ENCODE measurements around the gene ZDHHC11.
"Not testable (repeated sequence)": the region's sequence is repeated elsewhere in the genome, so short reads cannot be mapped to it uniquely, and the experiment has no call there.

The ZDHHC11 gene

GRCh38 chr5:843371-843770 lies 7.4 kb downstream of the ZDHHC11 start:
- not testable (repeated sequence) for DNase-seq

GRCh38 chr5:842402-843221 lies 8.2 kb downstream of the ZDHHC11 start:
- DNase-seq: not testable (repeated sequence)

- not testable (repeated sequence) for DNase-seq
Observed at GRCh38 chr5:841531-842401, 9.0 kb downstream of the ZDHHC11 start.

GRCh38 chr5:840974-841435 lies 9.8 kb downstream of the ZDHHC11 start:
- not testable (repeated sequence) for DNase-seq

GRCh38 chr5:840118-840973 lies 10.4 kb downstream of the ZDHHC11 start:
- DNase-seq: not testable (repeated sequence)

GRCh38 chr5:838431-838851 lies 12.3 kb downstream of the ZDHHC11 start:
- not testable (repeated sequence) for DNase-seq

GRCh38 chr5:837621-838121 lies 13.1 kb downstream of the ZDHHC11 start:
- not testable (repeated sequence) for DNase-seq

GRCh38 chr5:835933-836612 lies 14.7 kb downstream of the ZDHHC11 start:
- not testable (repeated sequence) for DNase-seq

GRCh38 chr5:834013-834412 lies 16.8 kb downstream of the ZDHHC11 start:
- DNase-seq: not testable (repeated sequence)

GRCh38 chr5:828194-828593 lies 22.6 kb downstream of the ZDHHC11 start:
- not testable (repeated sequence) for DNase-seq

- DNase-seq: not testable (repeated sequence)
Observed at GRCh38 chr5:825544-825943, 25.2 kb downstream of the ZDHHC11 start.

GRCh38 chr5:821504-821903 lies 29.3 kb downstream of the ZDHHC11 start:
- DNase-seq: no peak

- no peak for DNase-seq
Observed at GRCh38 chr5:820245-820644, 30.5 kb downstream of the ZDHHC11 start.

GRCh38 chr5:819078-819477 lies 31.7 kb downstream of the ZDHHC11 start:
- DNase-seq: no peak

GRCh38 chr5:816176-816575 lies 34.6 kb downstream of the ZDHHC11 start:
- no peak for DNase-seq

GRCh38 chr5:815449-815848 lies 35.3 kb downstream of the ZDHHC11 start:
- DNase-seq: no peak

- not testable (repeated sequence) for DNase-seq
Observed at GRCh38 chr5:813575-813974, 37.2 kb downstream of the ZDHHC11 start.

- not testable (repeated sequence) for DNase-seq
Observed at GRCh38 chr5:811384-811783, 39.4 kb downstream of the ZDHHC11 start.

GRCh38 chr5:807719-808514 lies 42.9 kb downstream of the ZDHHC11 start:
- not testable (repeated sequence) for DNase-seq

- no peak for DNase-seq
Observed at GRCh38 chr5:801472-801871, 49.3 kb downstream of the ZDHHC11 start.

- DNase-seq: not testable (repeated sequence)
Observed at GRCh38 chr5:801055-801454, 49.7 kb downstream of the ZDHHC11 start.
